Stimulated activated CD4-positive, alpha-beta T cell treated with anti-CD3 and anti-CD28 coated beads, Interleukin-2, amount 100 ng/mL, for 4 hours (primary cell): ENCODE data around the gene PKN1.

ENCODE experiments used
- DNase-seq: peaks from one replicate; pipeline ENCODE4 v3.0.0-alpha.2; 2020; ENCODE audit warnings: low read depth

PKN1 gene

GRCh38 chr19:14406645-14407401 lies 26.3 kb upstream of the PKN1 start:
- no peak for DNase-seq

- DNase-seq = no peak
Measured at GRCh38 chr19:14407605-14408484, 25.3 kb upstream of the PKN1 start.

- no peak for DNase-seq
Measured at GRCh38 chr19:14408491-14409145, 24.5 kb upstream of the PKN1 start.

GRCh38 chr19:14409146-14410023 lies 23.7 kb upstream of the PKN1 start:
- DNase-seq = no peak

GRCh38 chr19:14410091-14411051 lies 22.7 kb upstream of the PKN1 start:
- DNase-seq = no peak

- no peak for DNase-seq
Measured at GRCh38 chr19:14411161-14411937, 21.8 kb upstream of the PKN1 start.

- DNase-seq = no peak
Measured at GRCh38 chr19:14411938-14412245, 21.2 kb upstream of the PKN1 start.

- no peak for DNase-seq
Measured at GRCh38 chr19:14412324-14412995, 20.6 kb upstream of the PKN1 start.

- DNase-seq = no peak
Measured at GRCh38 chr19:14412996-14413692, 20.0 kb upstream of the PKN1 start.

GRCh38 chr19:14413693-14414181 lies 19.4 kb upstream of the PKN1 start:
- no peak for DNase-seq

- DNase-seq = no peak
Measured at GRCh38 chr19:14414926-14415690, 18.0 kb upstream of the PKN1 start.

GRCh38 chr19:14416817-14417231 lies 16.3 kb upstream of the PKN1 start:
- no peak for DNase-seq

GRCh38 chr19:14418856-14419105 lies 14.3 kb upstream of the PKN1 start:
- no peak for DNase-seq

- peak; percentile 97 for DNase-seq
Measured at GRCh38 chr19:14419106-14419813, 13.8 kb upstream of the PKN1 start, which contains the start of gene DDX39A. Gene DDX39A, minus strand, starts transcription at chr19:14419341. Its CDS starts 6,121 bp downstream, at chr19:14413220.

- no peak for DNase-seq
Measured at GRCh38 chr19:14425696-14426138, 7.4 kb upstream of the PKN1 start.

- no peak for DNase-seq
Measured at GRCh38 chr19:14427461-14427860, 5.6 kb upstream of the PKN1 start.

- no peak for DNase-seq
Measured at GRCh38 chr19:14428882-14429416, 4.2 kb upstream of the PKN1 start.
